Activated T-helper 9 cell treated with anti-CD3 and anti-CD28 coated beads, Interleukin-2, amount 50 U/mL, for 16 hours (primary cell): ENCODE measurements around the gene GABRA4.

Experiments
- DNase-seq: peaks from one replicate; pipeline ENCODE4 v3.0.0-alpha.2; 2020; ENCODE audit warnings: low read depth

The GABRA4 gene

DNA sequence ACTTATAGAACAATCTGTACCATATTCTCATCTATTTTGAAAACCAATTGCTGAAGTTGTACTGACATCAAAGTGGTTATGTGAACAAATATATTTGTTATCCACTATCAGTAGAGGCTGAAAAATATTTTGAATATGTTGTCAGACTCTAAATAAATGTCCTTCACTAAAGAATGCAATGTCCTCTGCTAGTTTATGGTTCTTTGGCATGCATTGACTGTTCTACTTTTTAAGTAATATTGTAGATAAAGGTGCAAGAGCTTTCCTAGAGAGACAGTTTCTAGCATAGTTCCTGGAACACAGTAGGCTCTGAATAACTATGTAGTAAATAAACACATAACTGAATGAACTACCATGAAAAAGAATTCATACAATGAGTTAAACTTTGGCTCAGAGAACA, 66.2 kb downstream of the GABRA4 start:
- DNase-seq = no peak

GRCh38 chr4:46924789-46925529, 68.4 kb downstream of the GABRA4 start:
- no peak for DNase-seq

DNA sequence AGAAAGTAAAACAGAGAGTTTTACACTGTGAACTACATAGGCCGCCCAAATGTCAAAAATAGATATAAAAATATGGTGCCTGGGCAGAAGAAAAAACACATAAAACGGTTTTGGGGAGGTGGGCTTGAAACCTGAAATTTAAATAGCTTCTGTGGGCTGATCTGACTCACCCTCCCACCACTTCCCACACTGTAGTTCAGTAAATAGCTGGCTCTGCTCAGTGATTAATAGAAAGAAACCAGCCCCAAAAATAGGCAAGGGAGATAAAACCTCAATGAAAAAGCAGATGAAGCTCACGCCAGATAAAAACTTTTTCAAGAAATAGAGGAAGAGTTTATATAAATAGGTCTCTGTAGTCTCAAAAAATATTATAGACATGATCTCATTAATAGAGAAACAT, 71.2 kb downstream of the GABRA4 start:
- no peak for DNase-seq

GRCh38 chr4:46909078-46909477, 84.3 kb downstream of the GABRA4 start, which contains the start of gene COX7B2:
TSS of gene COX7B2 (minus strand) at chr4:46909245. CDS start at chr4:46735192, 174,053 bp downstream.
- no peak for DNase-seq

DNA sequence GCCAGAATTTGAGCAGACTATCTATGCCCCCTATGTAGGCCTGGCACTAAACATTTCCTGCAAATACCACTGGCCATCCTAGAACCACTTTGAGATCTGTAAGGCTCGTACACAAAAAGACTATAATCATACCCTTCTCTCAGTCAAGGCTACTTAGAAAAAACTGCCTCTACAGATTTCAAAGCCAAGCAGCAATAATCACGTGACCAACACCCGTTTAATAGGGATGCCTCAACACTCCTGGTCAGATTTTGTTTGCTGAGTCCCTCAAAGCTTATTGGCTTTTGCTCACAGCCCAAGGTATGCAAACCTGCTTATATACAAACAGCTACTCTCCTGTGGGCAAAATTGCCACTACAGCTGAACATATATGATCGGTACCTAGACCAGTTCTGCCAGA, 85.2 kb downstream of the GABRA4 start:
- DNase-seq = no peak

DNA sequence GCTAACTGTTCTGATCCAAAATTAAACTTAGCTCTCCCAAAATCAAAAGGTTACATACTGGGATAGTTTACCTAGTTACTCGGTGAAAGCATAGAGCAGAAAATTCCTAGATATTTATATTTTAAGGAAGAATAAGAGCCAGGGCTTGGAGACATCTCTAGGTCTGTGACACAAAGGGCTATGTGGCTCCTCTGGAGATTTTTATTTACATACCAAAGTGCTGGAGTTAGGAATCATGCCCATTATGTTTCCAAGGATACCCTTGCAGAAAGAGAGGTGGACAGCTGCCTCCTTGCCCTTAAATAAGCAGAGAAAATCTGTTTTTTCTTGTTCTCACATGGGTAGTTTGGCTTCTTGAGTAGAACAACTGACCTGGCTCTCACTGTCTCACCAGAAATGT, 93.3 kb downstream of the GABRA4 start:
- DNase-seq = no peak

- DNase-seq = no peak
These were observed 98.6 kb downstream of the GABRA4 start for GRCh38 chr4:46894826-46895225.

- DNase-seq = no peak
These were observed 103.3 kb downstream of the GABRA4 start for GRCh38 chr4:46890056-46890455.

DNA sequence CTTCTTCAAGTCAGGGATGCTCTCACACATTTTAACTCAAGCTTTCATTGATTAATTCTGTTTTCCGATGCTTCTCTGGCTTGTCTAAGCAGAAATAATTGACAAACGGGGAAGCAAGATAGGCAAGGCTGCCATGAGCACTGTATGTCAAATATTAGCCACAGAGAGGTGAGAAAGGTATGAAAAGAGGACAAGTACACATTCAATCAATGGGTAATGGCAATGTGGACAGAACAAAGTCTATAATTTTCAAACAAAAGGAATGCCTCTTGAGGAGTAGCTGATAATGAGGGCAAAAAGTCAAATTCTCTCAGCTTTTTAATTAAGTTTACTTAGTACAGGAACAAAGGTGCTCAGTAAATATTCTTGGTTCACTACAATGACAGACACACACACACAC, 104.0 kb downstream of the GABRA4 start:
- DNase-seq = no peak

DNA sequence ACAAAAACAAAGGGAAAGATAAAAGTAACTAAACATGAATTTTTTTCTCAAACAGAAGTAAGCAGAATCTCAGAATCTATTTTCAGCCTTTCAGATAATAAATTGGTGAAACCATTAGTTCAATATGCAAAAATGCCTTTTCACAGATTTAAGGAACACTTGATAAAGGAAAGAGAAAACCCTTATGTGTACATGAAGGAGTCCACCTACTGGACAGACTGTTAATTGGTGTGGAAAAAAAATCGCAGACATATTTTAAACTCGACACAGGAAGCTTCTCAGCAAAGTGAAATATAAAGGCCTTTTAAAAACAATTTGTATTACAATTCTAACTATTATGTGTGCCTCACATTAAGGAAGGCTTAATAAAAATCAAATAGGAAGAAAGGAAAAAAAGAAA, 106.7 kb downstream of the GABRA4 start:
- no peak for DNase-seq

- no peak for DNase-seq
These were observed 114.7 kb downstream of the GABRA4 start for GRCh38 chr4:46878641-46879040.

DNA sequence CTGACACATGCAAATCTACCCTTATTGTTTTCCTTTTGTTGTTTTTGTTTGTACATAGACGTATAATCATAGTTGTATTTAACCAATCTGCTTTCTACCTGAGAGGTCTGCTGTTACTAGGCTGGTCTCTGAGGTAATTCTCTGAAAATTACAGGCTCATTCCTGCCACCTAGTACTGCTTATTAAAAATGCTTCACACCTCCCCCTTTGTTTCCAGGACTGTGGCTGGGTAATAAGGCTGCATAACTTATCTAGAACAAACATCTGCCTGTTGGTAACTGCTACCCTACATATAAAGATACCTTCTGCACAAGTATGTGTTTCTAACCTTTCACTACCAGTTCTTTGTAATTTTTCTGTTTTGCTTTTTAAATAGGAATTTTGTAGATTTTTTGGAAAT, 118.6 kb downstream of the GABRA4 start:
- no peak for DNase-seq

GRCh38 chr4:46870411-46870810, 123.0 kb downstream of the GABRA4 start:
- no peak for DNase-seq
